Stimulated activated CD4-positive, alpha-beta T cell treated with anti-CD3 and anti-CD28 coated beads, TNF-alpha, amount 100 ng/mL, for 4 hours (primary cell): Measurements from ENCODE around the gene AP1G1.
"Not testable (repeated sequence)": the region's sequence is repeated elsewhere in the genome, so short reads cannot be mapped to it uniquely, and the experiment has no call there.

Experiments
- DNase-seq, 3 experiments: peaks; one replicate each; pipeline ENCODE4 v3.0.0-alpha.2; 2020; ENCODE audit warnings: low read depth in 3 of 3

The AP1G1 gene

GRCh38 chr16:71703333-71703732 lies 105.3 kb downstream of the AP1G1 start:
- no peak for DNase-seq

- DNase-seq = no peak
Observed at GRCh38 chr16:71700831-71701230, 107.8 kb downstream of the AP1G1 start.

GRCh38 chr16:71698491-71698890 lies 110.1 kb downstream of the AP1G1 start:
- DNase-seq = no peak

- no peak for DNase-seq
Observed at GRCh38 chr16:71693164-71693563, 115.5 kb downstream of the AP1G1 start.

- DNase-seq = no peak
Observed at GRCh38 chr16:71689901-71690300, 118.7 kb downstream of the AP1G1 start.

- DNase-seq = no peak
Observed at GRCh38 chr16:71687861-71688260, 120.8 kb downstream of the AP1G1 start.

GRCh38 chr16:71684280-71684679 lies 124.4 kb downstream of the AP1G1 start:
- not testable (repeated sequence) for DNase-seq

GRCh38 chr16:71681360-71681759 lies 127.3 kb downstream of the AP1G1 start:
- no peak for DNase-seq
